Measurements from ENCODE around the gene CARTPT. TPM values are rescaled to one million over a fixed set of nuclear protein-coding genes. Genes with fewer than 3 reads are reported as not detected.

The CARTPT gene
- not detected for total RNA-seq
- polyA plus RNA-seq (2013, experiment 1 of 2), result 0.85 TPM
- polyA plus RNA-seq (2013, experiment 2 of 2), result 0.83 TPM
- long read RNA-seq, experiment 1, result 0 reads
- long read RNA-seq, experiment 2, result 0 reads
- long read RNA-seq, experiment 3, result 0 reads
- long read RNA-seq, experiment 4, result 0 reads

- peaks cover 100% of the 10 kb centered on the region for H3K27me3 ChIP-seq (ENCODE audit: control insufficient read depth, insufficient read depth, low read length, poor library complexity, severe bottlenecking)
These were observed at the start of gene CARTPT for GRCh38 chr5:71719063-71719964. TSS of gene CARTPT (plus strand) at chr5:71719275. CDS start at chr5:71719294, 19 bp downstream.

GRCh38 chr5:71677977-71678376 is 41.1 kb upstream of the CARTPT start:
- Mint-ChIP-seq H3K9me3 (peaks cover 4% of the 10 kb centered on the region), H3K4me3 (no peak overlapping the region), H3K4me1 (no peaks in the 10 kb centered on the region), H3K27me3 (ENCODE audit: insufficient read depth) (peaks cover 20% of the 10 kb centered on the region), H3K27ac (no peak overlapping the region), H3K36me3 (ENCODE audit: low read depth) (no peaks in the 10 kb centered on the region)
- no peak for DNase-seq
- no peak for TF ChIP-seq CTCF (conservative IDR thresholded peaks at IDR 0.05)
- no peak overlapping the region for H3K27ac ChIP-seq (ENCODE audit: low read depth, low read length)
- no peaks in the 10 kb centered on the region for H3K9me3 ChIP-seq (ENCODE audit: control insufficient read depth, low read length)
- no peaks in the 10 kb centered on the region for H3K27me3 ChIP-seq (ENCODE audit: control insufficient read depth, insufficient read depth, low read length, poor library complexity, severe bottlenecking)
- WGBS, 2 experiments (ENCODE audit: insufficient coverage in 1 of 2, insufficient read length in 1 of 2), result 95% methylated on average over 1 of the region's 1 CpG; no CpG with 5 or more reads in 1 of the 2 experiments
- H3K36me3 ChIP-seq (ENCODE audit: control insufficient read depth, insufficient read depth, low read length), result no peaks in the 10 kb centered on the region
- no peak overlapping the region for H3K4me3 ChIP-seq (ENCODE audit: low read length)
- H3K4me1 ChIP-seq (ENCODE audit: control insufficient read depth, insufficient read depth, low read length), result no peaks in the 10 kb centered on the region
- no peak overlapping the region for H3K9ac ChIP-seq (ENCODE audit: extremely low read depth, low read length, poor library complexity, severe bottlenecking)

More at GRCh38 chr5:71719063-71719964, at the start of gene CARTPT:
- peak; percentile 91 for DNase-seq
- Histone ChIP-seq H3K4me3 (ENCODE audit: low read length) (no peak within 1 kb of the TSS), H3K27ac (ENCODE audit: low read depth, low read length) (no peak within 1 kb of the TSS), H3K9me3 (ENCODE audit: control insufficient read depth, low read length) (no peaks in the 10 kb centered on the region), H3K36me3 (ENCODE audit: control insufficient read depth, insufficient read depth, low read length) (no peaks in the 10 kb centered on the region), H3K4me1 (ENCODE audit: control insufficient read depth, insufficient read depth, low read length) (no peaks in the 10 kb centered on the region), H3K9ac (ENCODE audit: extremely low read depth, low read length, poor library complexity, severe bottlenecking) (no peak within 1 kb of the TSS)
- 9 to 17% methylated on average over 18 to 65 of the region's 65 CpGs for WGBS, 2 experiments (ENCODE audit: insufficient coverage in 1 of 2, insufficient read length in 1 of 2)
- H3K9me3 Mint-ChIP-seq, result no peaks in the 10 kb centered on the region
- H3K4me3 Mint-ChIP-seq, result no peak within 1 kb of the TSS
- peaks cover 89% of the 10 kb centered on the region for H3K27me3 Mint-ChIP-seq (ENCODE audit: insufficient read depth)
- peak; percentile 11 for TF ChIP-seq CTCF (conservative IDR thresholded peaks at IDR 0.05)
- no peaks in the 10 kb centered on the region for H3K36me3 Mint-ChIP-seq (ENCODE audit: low read depth)
- no peak within 1 kb of the TSS for H3K27ac Mint-ChIP-seq
- H3K4me1 Mint-ChIP-seq, result peaks cover 4% of the 10 kb centered on the region

GRCh38 chr5:71679714-71680113 is 39.4 kb upstream of the CARTPT start:
- Histone ChIP-seq H3K9ac (ENCODE audit: extremely low read depth, low read length, poor library complexity, severe bottlenecking) (no peak overlapping the region), H3K27ac (ENCODE audit: low read depth, low read length) (no peak overlapping the region), H3K4me3 (ENCODE audit: low read length) (no peak overlapping the region), H3K27me3 (ENCODE audit: control insufficient read depth, insufficient read depth, low read length, poor library complexity, severe bottlenecking) (no peaks in the 10 kb centered on the region), H3K9me3 (ENCODE audit: control insufficient read depth, low read length) (no peaks in the 10 kb centered on the region), H3K36me3 (ENCODE audit: control insufficient read depth, insufficient read depth, low read length) (no peaks in the 10 kb centered on the region), H3K4me1 (ENCODE audit: control insufficient read depth, insufficient read depth, low read length) (no peaks in the 10 kb centered on the region)
- no peak for DNase-seq
- H3K9me3 Mint-ChIP-seq, result peaks cover 2% of the 10 kb centered on the region
- WGBS, 2 experiments (ENCODE audit: insufficient coverage in 1 of 2, insufficient read length in 1 of 2), result 92 to 100% methylated on average over 5 of the region's 5 CpGs
- H3K27me3 Mint-ChIP-seq (ENCODE audit: insufficient read depth), result peaks cover 14% of the 10 kb centered on the region
- no peak overlapping the region for H3K4me3 Mint-ChIP-seq
- no peaks in the 10 kb centered on the region for H3K4me1 Mint-ChIP-seq
- H3K27ac Mint-ChIP-seq, result no peak overlapping the region
- no peak for TF ChIP-seq CTCF (conservative IDR thresholded peaks at IDR 0.05)
- no peaks in the 10 kb centered on the region for H3K36me3 Mint-ChIP-seq (ENCODE audit: low read depth)

Measured in endodermal cell (in vitro differentiated cells).